GM18511 (cell line): ENCODE data around the gene FAM219B.
A peak's percentile ranks its signal among the peaks of the same experiment; 100 is the strongest.

Experiments used
- ATAC-seq: cut with Tn5 transposase; IDR thresholded peaks from one replicate; pipeline ENCODE4 v1.9.1; 2021; ENCODE audit warnings: mild to moderate bottlenecking, moderate library complexity; ENCODE audit not compliant: unreplicated experiment

Gene FAM219B

GRCh38 chr15:74878273-74878672 lies 28.4 kb downstream of the FAM219B start:
- no peak for ATAC-seq

- ATAC-seq, result no peak
Measured at GRCh38 chr15:74873756-74874424, 32.8 kb downstream of the FAM219B start.

GRCh38 chr15:74873036-74873755 lies 33.5 kb downstream of the FAM219B start, which contains the start of gene SCAMP2:
SCAMP2 (minus strand) TSS chr15:74873365; CDS start chr15:74873255, 110 bp downstream.
- peak; percentile 81 for ATAC-seq

GRCh38 chr15:74872702-74873035 lies 34.0 kb downstream of the FAM219B start:
- ATAC-seq, result no peak

- no peak for ATAC-seq
Measured at GRCh38 chr15:74870436-74871215, 36.0 kb downstream of the FAM219B start.

- ATAC-seq, result peak; percentile 56
Measured at GRCh38 chr15:74869726-74870407, 36.8 kb downstream of the FAM219B start.

- no peak for ATAC-seq
Measured at GRCh38 chr15:74869372-74869725, 37.3 kb downstream of the FAM219B start.

- ATAC-seq, result no peak
Measured at GRCh38 chr15:74868059-74868458, 38.6 kb downstream of the FAM219B start.

- ATAC-seq, result no peak
Measured at GRCh38 chr15:74867466-74868038, 39.1 kb downstream of the FAM219B start.

GRCh38 chr15:74866090-74866489 lies 40.6 kb downstream of the FAM219B start:
- ATAC-seq, result no peak

GRCh38 chr15:74865316-74865715 lies 41.3 kb downstream of the FAM219B start:
- ATAC-seq, result no peak

GRCh38 chr15:74864296-74864695 lies 42.4 kb downstream of the FAM219B start:
- ATAC-seq, result no peak

GRCh38 chr15:74863239-74864056 lies 43.2 kb downstream of the FAM219B start:
- ATAC-seq, result no peak

GRCh38 chr15:74858369-74858740 lies 48.3 kb downstream of the FAM219B start:
- ATAC-seq, result no peak

GRCh38 chr15:74857671-74858368 lies 48.8 kb downstream of the FAM219B start:
- peak; percentile 18 for ATAC-seq

- peak; percentile 86 for ATAC-seq
Measured at GRCh38 chr15:74857082-74857655, 49.5 kb downstream of the FAM219B start.

GRCh38 chr15:74856537-74856936 lies 50.1 kb downstream of the FAM219B start:
- ATAC-seq, result no peak

GRCh38 chr15:74855857-74856256 lies 50.8 kb downstream of the FAM219B start:
- ATAC-seq, result no peak

- ATAC-seq, result no peak
Measured at GRCh38 chr15:74854453-74855022, 52.1 kb downstream of the FAM219B start.
